NCI-H1417 (cell line): ENCODE measurements around the gene AGA.

Source experiments
- DNase-seq, 3 experiments: peaks; one replicate each; lab custom pipeline; 2025; lab: John Stamatoyannopoulos, UW

The AGA gene

GRCh38 chr4:177441803-177442622 lies at the start of gene AGA:
TSS of gene AGA (minus strand) at chr4:177442437. CDS start at chr4:177442375, 62 bp downstream.
- peak; percentile 63 to 96 (median 95) for DNase-seq

- no peak for DNase-seq
These were observed 49.8 kb upstream of the AGA start for GRCh38 chr4:177492022-177492421.

DNA sequence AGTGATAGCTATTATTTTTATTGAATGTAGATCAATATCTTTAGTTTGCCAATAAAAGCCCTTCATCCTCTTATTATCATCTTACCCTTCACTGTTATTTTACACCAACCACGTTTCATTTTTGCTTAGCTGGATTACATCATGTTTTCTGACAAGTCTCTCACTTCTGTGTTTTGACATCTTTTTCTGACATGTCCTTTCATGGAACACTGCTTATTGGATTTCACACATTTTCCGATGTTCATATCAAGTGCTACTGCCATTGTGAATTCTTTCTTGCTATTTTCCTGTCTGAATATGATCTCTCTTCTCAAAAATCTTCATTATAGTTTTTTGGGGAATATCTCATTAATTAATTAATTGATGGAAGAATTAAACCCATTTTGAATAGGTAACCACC lies 48.5 kb upstream of the AGA start:
- no peak for DNase-seq

- no peak for DNase-seq
These were observed 47.4 kb upstream of the AGA start for GRCh38 chr4:177489471-177490246.

- no peak for DNase-seq
These were observed 45.7 kb upstream of the AGA start for GRCh38 chr4:177487977-177488376.

DNA sequence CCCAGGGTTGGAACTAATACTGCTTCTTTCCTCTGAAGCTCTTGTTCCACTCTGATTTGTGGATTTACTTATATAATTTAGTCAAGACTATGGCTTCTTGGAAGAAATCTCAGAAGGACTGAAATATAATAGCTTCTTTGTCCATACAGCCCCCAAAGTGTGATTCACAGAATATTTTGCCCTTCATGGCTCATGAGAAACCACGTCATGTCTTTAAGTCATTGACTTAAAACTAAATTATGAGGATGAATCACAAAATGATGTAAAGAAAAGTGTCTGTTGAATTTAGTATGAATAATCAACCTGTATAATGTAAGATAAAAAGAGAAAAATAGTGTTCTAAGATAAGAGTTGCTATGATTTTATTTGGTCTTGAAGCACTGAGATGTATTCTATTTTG lies 43.3 kb upstream of the AGA start:
- DNase-seq: no peak

GRCh38 chr4:177484613-177485021 lies 42.4 kb upstream of the AGA start:
- DNase-seq: no peak

- DNase-seq: no peak
These were observed 41.5 kb upstream of the AGA start for GRCh38 chr4:177483760-177484159.

DNA sequence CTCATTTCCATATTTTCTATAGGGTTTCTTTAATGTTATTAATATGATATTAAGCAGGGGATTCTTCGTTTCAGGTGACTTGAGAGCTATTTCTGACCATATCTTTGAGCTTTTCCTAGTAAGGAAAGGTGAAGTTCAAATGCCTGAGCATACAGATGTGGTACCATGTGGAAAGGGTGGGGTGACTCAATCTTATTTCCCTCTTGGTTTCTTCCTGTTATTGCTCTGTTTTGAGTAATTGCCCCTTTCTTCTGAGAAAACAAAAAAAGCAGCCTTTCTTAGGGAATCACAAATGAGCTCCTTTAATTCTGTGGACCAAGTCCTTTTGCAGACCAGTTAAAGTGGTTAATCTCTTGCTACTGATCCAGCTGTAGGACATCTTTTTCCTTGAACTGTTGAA lies 41.0 kb upstream of the AGA start:
- DNase-seq: no peak

- no peak for DNase-seq
These were observed 40.1 kb upstream of the AGA start for GRCh38 chr4:177482367-177482766.

DNA sequence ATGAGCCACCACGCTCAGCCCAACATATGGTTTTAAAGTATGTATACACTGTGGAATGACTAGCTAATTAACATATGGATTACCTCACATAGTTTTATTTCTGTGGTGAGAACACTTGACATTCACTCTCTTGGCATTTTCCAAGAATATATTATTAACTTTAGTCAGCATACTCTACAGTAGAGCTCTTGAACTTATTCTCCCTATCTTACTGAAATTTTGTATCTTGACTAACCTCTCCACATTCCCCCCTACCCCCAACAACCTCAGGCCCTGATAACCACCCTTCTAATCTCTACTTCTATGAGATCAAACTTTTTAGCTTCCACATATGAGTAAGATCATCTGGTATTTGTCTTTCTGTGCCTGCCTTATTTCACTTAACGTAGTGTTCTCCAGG lies 38.6 kb upstream of the AGA start:
- no peak for DNase-seq

- DNase-seq: no peak
These were observed 36.8 kb upstream of the AGA start for GRCh38 chr4:177479063-177479462.

GRCh38 chr4:177478496-177478895 lies 36.3 kb upstream of the AGA start:
- no peak for DNase-seq

DNA sequence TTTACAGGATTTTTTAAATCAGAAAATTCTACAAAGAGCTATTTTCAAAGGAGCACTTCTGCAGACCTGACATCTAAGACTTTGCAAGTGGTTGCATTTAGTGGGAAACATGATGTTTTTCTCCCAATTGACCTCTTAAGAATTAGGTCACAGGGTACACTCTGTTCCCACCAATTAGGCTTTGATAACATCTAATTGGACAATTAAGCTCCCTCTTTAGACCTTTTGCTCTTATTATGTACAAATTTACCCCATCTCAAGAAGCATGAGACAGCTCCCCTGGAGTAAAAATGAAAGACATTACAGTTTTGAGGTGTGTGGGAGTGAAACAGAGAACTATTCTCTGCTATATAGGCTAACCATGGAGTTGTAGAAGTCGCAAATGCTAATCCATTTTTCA lies 31.8 kb upstream of the AGA start:
- DNase-seq: peak in 1 of 3 experiments; percentile 52

DNA sequence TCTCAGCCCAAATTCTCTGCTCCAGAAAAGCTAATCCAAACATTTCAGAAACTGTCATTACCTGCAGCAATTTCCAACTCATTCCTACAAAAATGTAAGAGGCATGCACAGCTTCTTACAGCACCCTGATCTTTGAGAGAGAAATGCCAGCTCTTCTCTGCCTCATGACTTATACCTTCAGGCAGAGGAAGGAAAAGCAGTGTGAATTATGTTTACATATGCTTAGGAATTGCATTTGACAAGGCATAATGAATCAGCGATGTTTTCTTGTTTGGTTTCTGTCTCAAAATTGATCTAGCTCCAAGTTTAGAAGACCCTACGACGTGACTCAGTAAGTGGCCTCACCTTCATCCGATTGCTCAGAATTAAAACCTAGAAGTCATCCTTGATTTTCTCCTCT lies 21.8 kb upstream of the AGA start:
- no peak for DNase-seq

DNA sequence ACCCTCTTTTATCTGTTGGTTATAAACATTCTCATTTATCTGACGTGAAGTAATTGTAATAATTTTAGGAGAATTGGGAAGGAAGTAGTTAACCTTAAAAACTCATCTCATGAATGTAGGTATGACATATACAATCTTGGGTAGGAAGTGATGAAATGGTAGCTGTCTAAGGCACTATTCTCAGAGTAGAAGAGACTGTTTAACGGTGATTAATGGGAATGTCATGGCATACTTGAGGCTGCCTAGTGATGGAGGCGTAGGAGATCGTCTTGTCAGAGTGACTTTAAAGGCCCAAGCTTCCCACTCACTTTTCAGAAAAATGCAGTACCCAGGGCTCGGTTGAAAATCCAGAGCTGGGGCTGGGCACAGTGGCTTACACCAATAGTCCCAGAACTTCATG lies 19.4 kb upstream of the AGA start:
- no peak for DNase-seq

DNA sequence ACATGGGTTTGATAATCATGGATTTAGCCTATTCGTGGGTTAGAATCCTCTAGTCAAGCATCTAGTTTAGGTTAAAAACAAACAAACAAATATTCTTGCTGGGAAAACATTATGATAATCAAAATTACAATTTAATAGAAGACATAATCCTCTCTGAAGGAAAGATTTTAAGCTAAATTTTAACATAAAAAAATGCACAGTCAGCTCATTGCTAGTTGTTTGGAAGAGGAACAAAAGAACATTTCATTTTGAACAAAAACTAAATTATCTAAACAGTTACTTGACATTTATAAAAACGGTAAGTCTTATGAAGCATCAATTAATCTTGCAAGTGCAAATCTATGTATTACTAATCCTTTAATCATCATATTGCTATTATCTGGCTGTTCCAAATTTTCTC lies 18.2 kb upstream of the AGA start:
- no peak for DNase-seq

GRCh38 chr4:177455561-177455970 lies 13.3 kb upstream of the AGA start:
- peak in 1 of 3 experiments; percentile 69 for DNase-seq

- no peak for DNase-seq
These were observed 10.9 kb upstream of the AGA start for GRCh38 chr4:177453116-177453515.

DNA sequence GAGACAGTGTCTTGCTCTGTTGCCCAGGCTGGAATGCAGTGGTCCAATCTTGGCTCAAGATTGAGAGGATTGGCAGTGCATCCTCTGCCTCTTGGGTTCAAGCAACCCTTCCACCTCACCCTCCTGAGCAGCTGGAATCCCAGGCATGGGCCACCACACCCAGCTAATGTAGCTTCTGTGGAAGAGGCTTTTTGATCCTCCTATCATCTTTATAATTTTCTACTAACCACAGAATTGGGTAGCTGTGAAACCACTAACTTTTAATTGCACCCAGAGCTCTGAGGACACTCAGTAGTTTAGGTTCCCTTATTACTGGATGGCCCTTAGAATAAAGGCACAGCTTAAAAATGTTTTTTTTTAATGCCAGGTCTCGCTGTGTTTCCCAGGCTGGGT lies 8.9 kb upstream of the AGA start:
- DNase-seq: no peak

DNA sequence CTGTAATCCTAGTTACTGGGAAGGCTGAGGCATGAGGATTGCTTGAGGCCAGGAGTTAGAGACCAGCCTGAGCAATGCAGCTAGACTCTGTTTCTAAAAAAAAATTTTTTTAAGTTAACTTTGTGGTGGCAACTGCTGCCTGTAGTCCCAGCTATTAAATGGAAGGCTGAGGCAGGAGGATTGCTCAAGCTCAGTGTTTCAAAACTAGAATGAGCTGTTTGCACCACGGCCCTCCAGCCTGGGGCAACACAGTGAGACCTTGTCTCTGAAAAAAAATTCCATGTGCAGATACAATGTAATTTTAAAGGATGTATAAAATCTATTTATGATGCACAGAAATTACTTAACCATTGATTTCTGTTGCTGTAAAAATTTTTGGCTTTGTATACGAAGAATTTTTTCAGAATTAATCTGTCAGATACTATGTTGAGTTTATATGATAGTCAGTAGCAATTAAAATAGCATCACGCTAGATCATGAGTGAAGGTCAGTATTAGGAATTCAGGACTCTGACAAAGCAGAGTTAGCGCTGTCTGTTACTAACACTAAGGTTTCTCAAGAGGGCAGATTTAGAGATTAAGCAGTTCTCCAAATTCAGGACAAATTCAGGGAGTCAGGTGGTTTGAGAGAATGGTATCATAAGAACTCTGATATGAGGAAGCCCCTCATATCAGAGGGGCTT lies 8.3 kb upstream of the AGA start:
- DNase-seq: no peak

DNA sequence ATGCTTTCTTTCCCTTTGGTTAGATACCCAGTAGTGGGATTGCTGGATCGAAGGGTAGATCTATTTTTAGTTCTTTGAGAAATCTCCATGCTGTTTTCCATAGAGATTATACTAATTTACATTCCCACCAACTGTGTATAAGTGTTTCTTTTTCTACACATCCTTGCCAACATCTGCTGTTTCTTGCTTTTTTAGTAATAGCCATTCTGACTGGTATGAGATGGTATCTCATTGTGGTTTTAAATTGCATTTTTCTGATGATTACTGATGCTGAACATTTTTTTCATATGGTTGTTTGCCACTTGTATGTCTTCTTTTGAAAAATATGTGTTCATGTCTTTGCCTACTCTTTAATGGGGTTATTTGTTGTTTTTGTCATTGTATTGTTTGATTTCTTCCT lies 6.6 kb upstream of the AGA start:
- DNase-seq: no peak
